ENCODE data around the gene PACS1. TPM values are rescaled to one million over a fixed set of nuclear protein-coding genes. Genes with fewer than 3 reads are reported as not detected.
"Not testable (repeated sequence)": the region's sequence is repeated elsewhere in the genome, so short reads cannot be mapped to it uniquely, and the experiment has no call there.

PACS1 gene
- total and polyA plus RNA-seq, 2 donors: 9.2 to 29.5 TPM

DNA sequence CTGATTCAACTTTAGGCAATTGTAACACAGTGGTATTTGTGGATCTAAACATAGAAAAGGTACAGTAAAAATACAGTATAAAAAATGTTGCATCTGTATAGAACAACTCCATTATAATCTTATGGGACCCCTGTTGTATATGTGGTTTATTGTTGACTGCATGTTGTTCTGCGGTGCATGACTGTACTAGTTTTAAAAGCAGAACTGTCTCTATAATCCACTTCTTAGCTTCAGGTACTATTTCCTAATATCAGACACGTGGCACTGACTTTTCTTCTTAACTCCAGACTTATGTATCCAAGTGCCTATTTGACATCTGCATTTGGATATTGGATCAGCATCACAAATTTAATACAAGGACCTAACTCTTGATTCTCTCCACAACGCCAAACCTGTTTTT is 41.1 kb downstream of the PACS1 start:
- H3K27ac ChIP-seq (ENCODE audit: low read depth in 1 of 2, low read length in 1 of 2): no peak overlapping the region

DNA sequence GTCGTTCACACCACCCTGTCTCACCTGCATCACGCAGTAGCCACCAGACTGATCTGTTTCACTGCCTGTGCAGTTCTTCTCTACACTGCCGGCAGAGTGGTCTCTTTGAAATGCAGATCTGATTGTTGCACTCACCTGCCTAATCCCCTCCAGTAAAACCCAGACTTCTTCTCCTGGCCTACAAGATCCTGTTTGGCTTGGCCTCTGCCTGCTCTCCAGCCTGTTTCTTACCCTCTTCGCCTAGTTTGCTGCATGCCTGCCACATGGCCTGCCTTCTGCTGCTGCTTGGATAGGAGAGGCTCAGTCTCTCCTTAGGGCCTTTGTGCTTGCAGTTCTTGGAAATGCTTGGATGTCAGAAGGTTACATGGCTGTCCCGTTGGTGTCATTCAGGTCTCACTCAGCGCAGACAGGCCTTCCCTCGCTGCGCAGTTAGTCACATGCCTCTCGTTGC is 42.0 kb downstream of the PACS1 start:
- H3K9me3 ChIP-seq (ENCODE audit: control insufficient read depth in 2 of 2, insufficient read depth in 1 of 2, low read length in 1 of 2): no peaks in the 10 kb centered on the region
- H3K4me3 ChIP-seq (ENCODE audit: low read length in 2 of 2): no peak overlapping the region
- DNase-seq (ENCODE audit: low read depth in 6 of 9, low spot score in 9 of 9): no peak
- peaks cover 28 to 40% of the 10 kb centered on the region in 2 donors for H3K4me1 ChIP-seq (ENCODE audit: control insufficient read depth in 2 of 2, insufficient read depth in 2 of 2, low read length in 2 of 2)
- H3K27me3 ChIP-seq (ENCODE audit: control insufficient read depth in 2 of 2, insufficient read depth in 1 of 2, low read length in 1 of 2): no peaks in the 10 kb centered on the region
- WGBS: 90% methylated on average over 9 of the region's 9 CpGs
- H3K36me3 ChIP-seq (ENCODE audit: control insufficient read depth in 2 of 2, insufficient read depth in 2 of 2, low read length in 1 of 2): no peaks in the 10 kb centered on the region
- H3K27ac ChIP-seq (ENCODE audit: low read depth in 1 of 2, low read length in 1 of 2): peak overlapping the region in 1 of 2 donors; percentile 43

More for the DNA sequence above, 41.1 kb downstream of the PACS1 start:
- 92% methylated on average over 3 of the region's 3 CpGs for WGBS
- no peak for DNase-seq (ENCODE audit: low read depth in 6 of 9, low spot score in 9 of 9)
- Histone ChIP-seq H3K27me3 (ENCODE audit: control insufficient read depth in 2 of 2, insufficient read depth in 1 of 2, low read length in 1 of 2) (no peaks in the 10 kb centered on the region), H3K9me3 (ENCODE audit: control insufficient read depth in 2 of 2, insufficient read depth in 1 of 2, low read length in 1 of 2) (no peaks in the 10 kb centered on the region), H3K4me3 (ENCODE audit: low read length in 2 of 2) (no peak overlapping the region), H3K4me1 (ENCODE audit: control insufficient read depth in 2 of 2, insufficient read depth in 2 of 2, low read length in 2 of 2) (peaks cover 23 to 31% of the 10 kb centered on the region in 2 donors), H3K36me3 (ENCODE audit: control insufficient read depth in 2 of 2, insufficient read depth in 2 of 2, low read length in 1 of 2) (no peaks in the 10 kb centered on the region)

GRCh38 chr11:66112601-66113499 is 42.8 kb downstream of the PACS1 start:
- H3K4me3 ChIP-seq (ENCODE audit: low read length in 2 of 2): no peak overlapping the region

DNA sequence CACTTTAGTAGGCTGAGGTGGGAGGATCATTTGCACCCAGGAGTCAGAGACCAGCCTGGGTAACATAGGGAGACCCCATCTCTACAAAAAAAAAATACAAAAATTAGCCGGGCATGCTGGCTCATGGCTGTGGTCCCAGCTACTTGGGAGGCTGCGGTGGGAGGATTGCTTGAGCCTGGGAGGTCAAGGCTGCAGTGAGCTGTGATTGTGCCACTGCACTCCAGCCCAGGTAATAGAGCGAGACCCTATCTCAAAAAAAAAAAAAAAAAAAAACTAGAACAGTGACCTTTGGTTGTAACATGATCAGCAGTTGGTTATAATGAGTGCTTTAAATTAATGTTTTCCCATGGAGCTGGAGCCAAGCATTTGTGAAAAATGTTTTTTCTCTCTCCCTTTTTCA is 44.9 kb downstream of the PACS1 start:
- not testable (repeated sequence) for DNase-seq (ENCODE audit: low read depth in 6 of 9, low spot score in 9 of 9); H3K9me3 ChIP-seq (ENCODE audit: control insufficient read depth in 2 of 2, insufficient read depth in 1 of 2, low read length in 1 of 2); H3K27me3 ChIP-seq (ENCODE audit: control insufficient read depth in 2 of 2, insufficient read depth in 1 of 2, low read length in 1 of 2); H3K36me3 ChIP-seq (ENCODE audit: control insufficient read depth in 2 of 2, insufficient read depth in 2 of 2, low read length in 1 of 2); H3K4me3 ChIP-seq (ENCODE audit: low read length in 2 of 2)
- Histone ChIP-seq H3K27ac (ENCODE audit: low read depth in 1 of 2, low read length in 1 of 2) (peak overlapping the region in 1 of 2 donors; percentile 64), H3K4me1 (ENCODE audit: control insufficient read depth in 2 of 2, insufficient read depth in 2 of 2, low read length in 2 of 2) (peaks cover 30 to 51% of the 10 kb centered on the region in 2 donors)
- WGBS: 100% methylated on average over 3 of the region's 3 CpGs

More at GRCh38 chr11:66112601-66113499, 42.8 kb downstream of the PACS1 start:
- peak overlapping the region; percentile 11 to 49 for H3K27ac ChIP-seq (ENCODE audit: low read depth in 1 of 2, low read length in 1 of 2)
- DNase-seq (ENCODE audit: low read depth in 6 of 9, low spot score in 9 of 9): no peak
- 54% methylated on average over 3 of the region's 3 CpGs for WGBS
- H3K36me3 ChIP-seq (ENCODE audit: control insufficient read depth in 2 of 2, insufficient read depth in 2 of 2, low read length in 1 of 2): no peaks in the 10 kb centered on the region
- H3K9me3 ChIP-seq (ENCODE audit: control insufficient read depth in 2 of 2, insufficient read depth in 1 of 2, low read length in 1 of 2): no peaks in the 10 kb centered on the region
- H3K27me3 ChIP-seq (ENCODE audit: control insufficient read depth in 2 of 2, insufficient read depth in 1 of 2, low read length in 1 of 2): no peaks in the 10 kb centered on the region
- H3K4me1 ChIP-seq (ENCODE audit: control insufficient read depth in 2 of 2, insufficient read depth in 2 of 2, low read length in 2 of 2): peaks cover 31 to 45% of the 10 kb centered on the region in 2 donors

DNA sequence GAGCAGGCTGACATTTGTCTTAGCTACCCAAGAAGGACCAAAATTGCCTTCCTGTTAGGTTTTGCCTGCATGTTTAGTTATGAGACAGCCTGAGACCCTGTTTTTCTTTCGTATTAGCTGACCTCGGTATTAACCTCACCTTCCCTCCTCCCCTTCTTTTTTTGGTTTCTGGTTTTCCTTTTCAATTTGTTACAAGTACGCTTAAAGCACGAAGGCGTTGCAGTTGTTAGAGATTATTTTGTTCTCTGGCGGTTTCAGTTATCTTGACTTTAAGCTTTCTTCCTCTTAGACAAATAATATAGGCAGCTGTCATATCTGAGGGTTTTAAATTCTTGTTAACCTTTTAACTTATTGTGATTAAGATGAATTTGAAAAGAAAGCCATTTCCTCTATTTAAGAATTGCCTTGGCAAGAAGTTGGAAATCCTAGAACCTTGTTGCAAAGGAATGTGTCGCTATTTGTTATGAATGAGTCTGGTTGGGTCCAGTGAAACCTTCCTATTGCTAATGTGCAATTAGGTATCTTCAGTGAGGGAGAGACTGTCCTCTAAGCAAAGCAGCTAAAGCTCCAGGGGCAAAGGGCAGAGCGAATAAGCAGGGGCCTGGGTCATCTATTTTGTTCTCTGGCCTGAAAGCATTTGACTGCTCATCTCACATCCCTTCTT is 45.7 kb downstream of the PACS1 start:
- Histone ChIP-seq H3K27me3 (ENCODE audit: control insufficient read depth in 2 of 2, insufficient read depth in 1 of 2, low read length in 1 of 2) (no peaks in the 10 kb centered on the region), H3K4me3 (ENCODE audit: low read length in 2 of 2) (peak overlapping the region in 1 of 2 donors; percentile 3), H3K36me3 (ENCODE audit: control insufficient read depth in 2 of 2, insufficient read depth in 2 of 2, low read length in 1 of 2) (no peaks in the 10 kb centered on the region), H3K27ac (ENCODE audit: low read depth in 1 of 2, low read length in 1 of 2) (peak overlapping the region; percentile 64 to 71), H3K9me3 (ENCODE audit: control insufficient read depth in 2 of 2, insufficient read depth in 1 of 2, low read length in 1 of 2) (no peaks in the 10 kb centered on the region), H3K4me1 (ENCODE audit: control insufficient read depth in 2 of 2, insufficient read depth in 2 of 2, low read length in 2 of 2) (peaks cover 30 to 51% of the 10 kb centered on the region in 2 donors)
- peak in 4 of 9 donors; percentile 15 to 67 (median 38) for DNase-seq (ENCODE audit: low read depth in 6 of 9, low spot score in 9 of 9)
- WGBS: 16% methylated on average over 8 of the region's 8 CpGs

DNA sequence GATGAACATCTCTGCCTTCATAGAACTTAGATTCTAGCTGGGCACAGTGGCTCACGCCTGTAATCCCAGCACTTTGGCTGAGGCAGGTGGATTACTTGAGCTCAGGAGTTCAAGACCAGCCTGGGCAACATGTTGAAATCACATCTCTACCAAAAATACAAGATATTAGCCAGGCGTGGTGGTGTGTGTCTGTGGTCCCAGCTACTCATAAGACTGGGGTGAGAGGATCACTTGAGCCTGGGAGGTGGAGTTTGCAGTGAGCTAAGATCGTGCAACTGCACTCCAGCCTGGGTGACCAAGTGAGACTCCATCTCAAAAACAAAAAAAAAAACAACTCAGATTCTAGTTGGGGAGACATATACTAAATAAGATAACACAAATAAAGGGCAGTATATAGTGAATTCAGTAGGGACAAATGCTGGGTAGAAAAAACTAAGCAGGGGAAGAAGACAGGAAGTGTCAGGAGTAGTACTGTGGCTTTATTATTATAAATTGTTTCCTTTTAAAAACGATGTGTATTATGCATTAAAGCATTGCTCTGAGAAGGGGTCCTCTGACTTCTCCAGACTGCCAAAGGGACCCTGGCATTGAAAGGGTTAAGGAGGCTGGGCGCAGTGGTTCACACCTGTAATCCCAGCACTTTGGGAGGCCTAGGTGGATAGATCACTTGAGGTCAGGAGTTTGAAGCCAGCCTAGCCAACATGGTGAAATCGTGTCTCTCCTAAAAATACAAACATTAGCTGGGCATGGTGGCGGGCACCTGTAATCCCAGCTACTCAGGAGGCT is 46.7 kb downstream of the PACS1 start:
- 59% methylated on average over 7 of the region's 7 CpGs for WGBS
- Histone ChIP-seq H3K27ac (ENCODE audit: low read depth in 1 of 2, low read length in 1 of 2) (no peak overlapping the region), H3K27me3 (ENCODE audit: control insufficient read depth in 2 of 2, insufficient read depth in 1 of 2, low read length in 1 of 2) (no peaks in the 10 kb centered on the region), H3K4me3 (ENCODE audit: low read length in 2 of 2) (no peak overlapping the region), H3K9me3 (ENCODE audit: control insufficient read depth in 2 of 2, insufficient read depth in 1 of 2, low read length in 1 of 2) (no peaks in the 10 kb centered on the region), H3K36me3 (ENCODE audit: control insufficient read depth in 2 of 2, insufficient read depth in 2 of 2, low read length in 1 of 2) (no peaks in the 10 kb centered on the region), H3K4me1 (ENCODE audit: control insufficient read depth in 2 of 2, insufficient read depth in 2 of 2, low read length in 2 of 2) (peaks cover 28 to 48% of the 10 kb centered on the region in 2 donors)
- no peak for DNase-seq (ENCODE audit: low read depth in 6 of 9, low spot score in 9 of 9)

GRCh38 chr11:66118847-66119246 is 48.8 kb downstream of the PACS1 start:
- WGBS: 65% methylated on average over 3 of the region's 3 CpGs
- no peak for DNase-seq (ENCODE audit: low read depth in 6 of 9, low spot score in 9 of 9)
- peaks cover 22 to 38% of the 10 kb centered on the region in 2 donors for H3K4me1 ChIP-seq (ENCODE audit: control insufficient read depth in 2 of 2, insufficient read depth in 2 of 2, low read length in 2 of 2)
- H3K27me3 ChIP-seq (ENCODE audit: control insufficient read depth in 2 of 2, insufficient read depth in 1 of 2, low read length in 1 of 2): no peaks in the 10 kb centered on the region
- H3K9me3 ChIP-seq (ENCODE audit: control insufficient read depth in 2 of 2, insufficient read depth in 1 of 2, low read length in 1 of 2): no peaks in the 10 kb centered on the region
- no peaks in the 10 kb centered on the region for H3K36me3 ChIP-seq (ENCODE audit: control insufficient read depth in 2 of 2, insufficient read depth in 2 of 2, low read length in 1 of 2)
- no peak overlapping the region for H3K4me3 ChIP-seq (ENCODE audit: low read length in 2 of 2)
- H3K27ac ChIP-seq (ENCODE audit: low read depth in 1 of 2, low read length in 1 of 2): no peak overlapping the region

DNA sequence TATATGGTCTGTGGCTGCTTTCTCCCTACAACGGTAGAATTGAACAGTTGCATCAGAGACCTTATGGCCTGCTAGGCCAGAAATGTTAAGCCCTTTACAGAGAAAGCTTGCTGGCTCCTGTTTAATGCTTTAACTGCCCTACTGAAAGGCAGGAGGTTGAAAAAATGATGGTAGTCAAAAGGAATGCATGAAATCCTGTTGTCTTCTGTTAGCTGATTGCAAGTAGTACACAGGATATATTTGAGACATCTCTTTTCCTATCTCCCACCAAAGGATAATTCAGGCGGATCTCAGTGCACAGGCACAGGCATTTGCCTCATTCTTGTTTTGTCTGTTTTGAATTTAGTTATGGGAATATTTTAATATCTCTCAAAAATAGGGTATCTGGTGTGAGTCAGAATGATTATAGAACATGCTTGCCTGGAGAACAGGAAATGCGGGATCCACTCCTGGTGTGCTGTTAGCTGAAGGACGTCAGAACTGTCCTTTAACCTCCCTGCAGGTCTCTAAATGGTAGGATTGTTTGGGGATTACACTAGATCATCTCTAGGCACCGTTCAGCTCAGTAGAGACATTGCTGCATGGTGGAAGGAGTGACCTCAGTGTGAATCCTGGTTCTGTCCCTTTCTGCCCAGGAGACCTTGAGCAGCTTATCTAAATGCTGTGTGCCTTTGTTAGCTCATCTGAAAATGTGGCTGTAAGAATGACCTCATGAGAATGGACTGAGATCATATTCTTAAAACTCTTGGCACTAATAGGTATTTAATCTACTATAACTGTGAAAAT is 49.5 kb downstream of the PACS1 start:
- DNase-seq (ENCODE audit: low read depth in 6 of 9, low spot score in 9 of 9): no peak
- Histone ChIP-seq H3K36me3 (ENCODE audit: control insufficient read depth in 2 of 2, insufficient read depth in 2 of 2, low read length in 1 of 2) (no peaks in the 10 kb centered on the region), H3K4me3 (ENCODE audit: low read length in 2 of 2) (no peak overlapping the region), H3K27ac (ENCODE audit: low read depth in 1 of 2, low read length in 1 of 2) (no peak overlapping the region), H3K9me3 (ENCODE audit: control insufficient read depth in 2 of 2, insufficient read depth in 1 of 2, low read length in 1 of 2) (no peaks in the 10 kb centered on the region), H3K27me3 (ENCODE audit: control insufficient read depth in 2 of 2, insufficient read depth in 1 of 2, low read length in 1 of 2) (no peaks in the 10 kb centered on the region), H3K4me1 (ENCODE audit: control insufficient read depth in 2 of 2, insufficient read depth in 2 of 2, low read length in 2 of 2) (peaks cover 22 to 35% of the 10 kb centered on the region in 2 donors)
- 95% methylated on average over 5 of the region's 5 CpGs for WGBS

All from thymus (tissue), 11 donors.